HG03520 (cell line): ENCODE data around the gene TM4SF4.
A peak's percentile ranks its signal among the peaks of the same experiment; 100 is the strongest.

Experiments used
- ATAC-seq: cut with Tn5 transposase; IDR thresholded peaks from one replicate; pipeline ENCODE4 v1.9.1; 2021; ENCODE audit warnings: mild to moderate bottlenecking, moderate library complexity; ENCODE audit not compliant: unreplicated experiment

TM4SF4 gene

DNA sequence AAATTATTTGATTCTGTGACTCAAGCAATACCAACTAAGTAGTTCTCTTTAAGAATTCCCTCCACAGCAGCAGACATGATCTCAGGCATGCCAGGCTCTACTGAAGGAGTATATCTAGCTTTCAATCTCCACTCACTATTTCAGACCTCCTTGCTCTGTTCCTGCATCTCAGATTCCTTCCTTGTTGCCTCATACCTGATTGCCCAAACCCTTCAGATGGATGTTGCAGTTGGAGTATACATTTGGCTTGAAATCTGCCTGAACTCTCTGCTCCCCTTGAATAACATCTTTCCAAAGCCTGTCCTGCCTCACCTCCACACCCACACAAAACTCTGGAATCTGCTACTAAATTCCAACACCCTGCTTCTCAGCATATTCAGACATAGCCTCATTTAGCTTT lies 19.8 kb upstream of the TM4SF4 start:
- no peak for ATAC-seq

DNA sequence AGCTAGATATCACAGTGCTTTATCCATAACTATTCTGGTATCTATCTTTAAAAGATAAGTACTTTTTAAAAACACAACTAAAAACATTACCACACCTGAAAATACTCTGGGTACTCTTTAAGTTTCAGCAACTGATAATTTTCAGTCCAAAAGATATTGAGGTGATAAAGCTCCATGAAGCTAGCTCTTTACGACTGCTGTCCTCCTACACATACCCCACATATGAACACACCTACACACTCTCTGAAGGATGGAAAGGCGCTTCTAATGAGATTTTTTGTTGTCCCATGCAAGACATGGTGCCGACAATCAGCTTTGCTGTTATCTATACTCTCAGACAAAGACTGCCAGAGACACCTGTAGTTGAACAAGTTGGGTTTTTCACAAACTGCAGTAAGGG lies 19.1 kb upstream of the TM4SF4 start:
- ATAC-seq: no peak

DNA sequence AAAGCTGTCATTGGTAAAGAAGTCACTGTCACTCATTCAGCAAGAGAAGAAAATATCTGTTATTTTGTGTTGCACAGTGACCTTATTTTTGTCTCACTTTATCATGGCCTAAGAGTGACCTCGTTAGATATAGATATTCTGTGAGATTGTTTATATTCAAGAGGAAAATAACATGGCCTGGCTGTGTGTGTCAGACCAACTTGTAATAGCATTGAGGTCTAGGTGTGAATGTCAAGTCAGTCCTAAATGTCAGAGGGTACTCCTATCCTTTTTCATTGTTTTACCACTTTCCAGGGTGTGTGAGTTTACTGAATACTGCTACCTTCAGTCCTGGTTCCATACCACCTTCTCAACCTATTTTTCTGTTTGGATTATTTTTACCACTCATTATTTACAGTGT lies 18.5 kb upstream of the TM4SF4 start:
- ATAC-seq: no peak

DNA sequence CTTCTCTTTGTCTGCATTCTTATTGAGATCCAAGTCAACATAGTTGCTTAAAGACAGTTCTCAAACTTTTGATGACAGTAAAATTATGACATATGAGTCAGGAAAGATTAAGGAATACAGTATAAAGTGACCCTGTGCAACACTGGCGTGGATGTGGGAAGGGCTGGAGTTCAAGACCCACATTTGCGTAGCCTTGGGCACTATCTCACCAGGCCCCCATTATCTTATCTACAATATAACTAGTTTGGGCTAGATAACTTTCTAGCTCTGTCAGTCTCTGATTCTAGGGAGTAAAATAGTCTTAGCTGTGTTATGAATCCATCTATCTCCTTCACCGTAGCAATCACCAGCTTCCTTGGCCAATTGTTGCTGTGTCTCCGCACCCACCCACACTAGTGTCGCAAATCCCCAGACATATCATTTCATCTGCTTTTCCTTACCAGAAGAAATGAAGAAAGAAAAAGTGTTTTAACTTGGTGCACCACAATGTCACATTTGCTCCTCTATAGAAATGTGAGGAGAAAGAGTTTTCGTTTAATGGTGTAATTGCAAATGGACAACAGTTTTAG lies 14.9 kb upstream of the TM4SF4 start:
- ATAC-seq: no peak

DNA sequence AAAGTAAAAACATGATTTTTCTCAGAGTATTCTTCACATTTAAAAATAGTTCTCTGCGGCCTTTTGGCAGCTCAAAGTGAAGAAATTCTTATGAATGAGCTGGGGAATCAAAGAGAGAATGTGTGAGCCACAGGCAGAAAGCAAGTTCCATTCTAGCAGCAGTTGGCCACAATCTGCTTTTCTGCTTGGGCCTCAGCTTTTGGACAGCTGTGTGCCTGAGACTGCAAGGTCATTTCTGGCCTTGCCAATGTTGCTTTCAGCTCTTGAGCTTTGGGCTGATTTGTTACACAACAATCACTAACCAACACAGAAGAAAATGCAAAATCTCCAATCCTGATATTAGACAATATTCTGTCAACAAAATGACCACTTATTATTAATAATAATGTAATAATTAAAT lies 14.4 kb upstream of the TM4SF4 start:
- ATAC-seq: no peak

DNA sequence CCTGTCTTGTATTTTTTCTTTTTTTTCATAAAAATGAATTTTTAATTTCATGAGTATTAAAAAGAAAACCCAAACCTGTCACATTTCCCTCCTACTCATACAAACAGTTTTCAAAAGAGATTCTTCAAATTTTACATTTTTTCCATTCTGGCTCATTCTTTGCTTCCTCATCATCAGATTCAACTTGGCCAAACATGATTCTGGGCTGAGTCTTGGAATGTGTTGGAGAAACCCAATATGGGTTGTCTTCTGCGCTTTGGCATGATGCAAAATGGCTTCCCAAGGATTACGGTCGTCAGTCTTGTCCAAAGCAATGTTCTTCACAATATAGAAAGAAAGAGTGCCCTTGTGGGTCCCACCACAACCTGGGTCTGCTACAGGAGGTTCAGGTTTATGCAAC lies 12.4 kb upstream of the TM4SF4 start:
- no peak for ATAC-seq

DNA sequence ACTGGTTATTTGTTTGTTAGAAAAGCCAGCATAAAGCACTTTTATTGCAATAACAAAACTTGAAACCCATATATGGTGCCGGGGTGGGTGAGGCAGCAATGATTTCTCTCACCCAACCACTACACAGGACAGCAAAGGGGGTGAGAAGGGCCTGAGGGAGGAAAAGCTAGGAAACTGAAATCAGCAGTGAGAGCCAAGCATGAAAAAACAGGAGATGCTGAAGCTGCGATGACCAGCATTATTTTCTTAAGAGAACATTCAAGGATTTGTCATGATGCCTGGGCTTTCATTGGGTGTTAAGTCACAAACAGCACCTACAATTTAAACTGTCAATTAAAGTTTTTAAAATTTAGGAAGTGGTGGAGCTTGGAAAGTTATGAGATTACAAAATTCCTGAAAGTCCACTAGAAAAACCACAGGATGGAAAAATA lies 11.9 kb upstream of the TM4SF4 start:
- ATAC-seq: no peak

DNA sequence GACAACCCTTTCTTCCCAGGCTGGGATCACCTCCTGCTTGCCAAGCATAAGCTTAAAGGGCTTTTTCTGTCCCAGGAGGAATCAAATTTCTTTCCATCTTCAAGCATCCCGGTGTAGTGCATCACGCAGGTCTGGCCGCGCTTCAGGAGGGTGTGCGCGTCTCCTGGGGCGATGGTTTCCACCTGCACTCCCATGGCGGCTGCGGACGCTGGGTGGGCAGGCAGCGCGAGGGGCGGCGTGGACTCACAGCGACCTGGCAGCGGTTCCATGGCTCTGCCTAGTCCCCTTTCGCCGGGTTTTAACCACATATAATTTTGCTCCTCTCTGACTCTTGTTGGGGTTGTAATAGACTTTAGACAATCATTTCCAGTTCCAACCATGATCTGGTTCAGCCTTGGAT lies 10.6 kb upstream of the TM4SF4 start:
- ATAC-seq: no peak

DNA sequence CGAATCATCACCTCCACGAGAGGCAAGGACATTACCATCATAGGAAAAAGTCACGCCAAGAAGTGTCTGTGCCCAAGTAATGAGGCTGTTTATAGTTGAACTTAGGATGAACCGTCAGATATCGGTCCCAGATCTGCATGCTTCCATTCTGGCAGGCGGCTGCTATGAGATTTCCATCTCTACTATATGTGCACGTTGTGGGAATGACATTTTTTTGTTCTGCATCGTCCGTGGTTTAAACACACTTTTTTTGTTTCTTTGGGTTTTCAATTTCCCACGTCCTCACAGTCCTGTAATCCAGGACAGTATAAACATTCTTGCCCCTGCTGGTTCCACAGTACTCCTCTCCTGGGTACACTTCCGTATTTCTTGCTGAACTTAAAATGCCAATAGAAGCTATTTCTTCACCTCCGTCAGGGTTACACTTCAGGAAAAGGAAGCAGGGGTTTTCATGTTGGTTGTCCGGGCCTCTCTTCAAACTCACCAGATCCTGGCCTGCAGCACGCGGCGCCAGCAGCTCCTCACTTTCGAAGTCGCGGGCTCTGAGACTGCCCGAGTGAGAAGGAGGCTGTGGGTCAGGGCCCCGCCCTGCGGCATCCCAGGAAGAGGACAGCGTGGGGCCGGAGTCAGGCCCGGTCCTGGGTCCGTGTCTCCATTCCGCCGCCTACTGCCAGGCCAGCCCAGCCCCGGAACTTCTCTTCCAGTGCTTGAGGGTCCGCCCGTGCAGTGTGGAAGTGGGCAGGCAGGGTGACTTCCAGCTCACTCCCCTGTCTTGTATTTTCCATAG lies 9.8 kb upstream of the TM4SF4 start:
- ATAC-seq: no peak

DNA sequence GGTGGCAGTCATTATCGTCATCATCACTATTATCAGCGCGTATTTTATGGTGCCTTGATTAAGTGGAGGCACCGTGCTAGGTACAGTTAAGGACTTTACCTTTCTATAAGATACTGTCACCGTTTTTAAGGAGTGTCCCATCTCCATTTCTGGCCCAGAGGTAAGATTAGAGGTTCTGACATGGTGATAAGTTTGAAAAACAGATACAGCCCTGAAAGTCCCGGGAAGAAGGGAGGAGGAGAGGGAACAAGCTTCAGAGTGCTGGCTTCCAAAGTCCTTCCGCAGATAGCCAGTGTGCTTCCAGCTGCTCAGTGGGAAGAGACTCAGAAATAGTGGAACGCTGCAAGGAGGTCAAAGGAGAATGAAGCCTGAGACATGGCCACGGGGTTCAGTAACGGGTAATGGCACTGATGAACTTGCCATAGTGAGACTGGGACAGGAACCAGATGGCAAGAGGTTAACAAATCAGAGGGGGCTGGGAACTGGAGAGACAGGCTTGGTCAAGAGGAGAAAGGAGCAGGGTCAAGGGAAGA lies 9.1 kb upstream of the TM4SF4 start:
- ATAC-seq: no peak

DNA sequence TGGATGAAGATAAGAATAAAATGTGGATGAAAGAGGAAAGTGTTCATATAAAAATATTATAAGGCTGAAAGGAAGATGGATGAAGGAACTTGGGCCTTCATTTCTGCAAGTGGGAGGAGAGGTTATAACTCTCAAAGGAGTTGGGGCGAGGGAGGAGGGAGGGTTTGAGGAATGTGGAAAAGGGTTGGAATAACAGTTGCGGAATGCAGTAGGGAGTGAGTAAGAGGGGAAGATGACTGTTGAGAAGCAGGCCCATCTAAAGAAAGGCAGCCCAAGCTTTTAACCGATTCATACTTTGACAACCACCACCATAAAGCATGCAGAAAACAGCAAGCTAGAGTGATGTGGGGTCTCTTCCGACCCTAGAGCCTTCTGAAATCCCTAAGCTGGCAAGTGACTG lies 8.3 kb upstream of the TM4SF4 start:
- ATAC-seq: no peak

DNA sequence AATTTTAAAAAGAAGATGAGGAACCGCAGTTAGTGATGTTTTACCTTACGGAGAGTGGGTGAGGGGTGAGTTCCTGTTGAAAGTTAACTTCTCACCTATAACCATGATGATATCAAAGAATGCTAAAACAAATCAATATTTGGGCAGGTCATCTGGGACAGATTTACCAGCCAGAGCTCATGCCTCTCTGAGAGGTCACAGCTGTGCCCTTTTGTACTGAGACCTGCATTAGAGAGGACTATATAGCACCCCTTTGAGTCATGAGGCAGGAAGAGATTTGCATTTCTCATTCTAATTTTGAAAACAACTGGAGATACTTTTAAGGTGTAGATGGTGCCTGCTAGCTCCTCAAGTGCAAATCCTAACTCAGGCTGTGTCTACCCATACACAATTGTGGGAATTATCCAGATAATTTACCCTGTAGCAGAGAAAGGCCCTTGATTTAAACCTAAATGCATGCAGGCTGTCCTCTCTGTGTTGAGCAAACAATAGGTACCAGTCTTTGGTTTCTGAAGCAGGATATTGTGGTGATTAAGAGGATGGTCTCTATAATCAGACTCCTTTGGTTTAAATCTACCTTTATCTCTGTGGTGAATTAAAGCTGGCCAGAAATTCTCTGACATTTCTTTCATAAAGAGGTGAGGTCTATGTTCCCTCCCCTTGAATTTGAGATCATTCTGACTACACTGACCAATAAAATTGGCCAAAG lies 5.8 kb upstream of the TM4SF4 start:
- ATAC-seq: peak; percentile 84

DNA sequence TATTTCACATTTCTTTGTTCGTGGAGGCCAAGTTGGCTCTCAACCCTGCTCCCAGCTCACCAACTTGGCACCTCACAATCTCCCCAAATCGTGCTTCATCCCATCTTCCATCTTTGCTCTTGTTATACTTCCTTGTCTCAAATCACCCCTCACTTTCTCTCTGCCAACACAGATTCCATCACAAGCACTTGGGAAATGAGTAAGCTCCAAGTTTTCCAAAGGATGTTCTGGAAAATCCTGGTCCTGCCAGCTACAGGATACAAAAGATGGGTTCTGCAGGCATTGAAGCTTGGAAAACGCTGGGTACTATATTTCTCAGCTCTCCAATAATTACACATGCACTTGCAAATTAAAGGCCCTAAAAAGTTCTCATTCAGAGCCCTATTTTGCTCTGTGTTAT lies 4.1 kb upstream of the TM4SF4 start:
- no peak for ATAC-seq

DNA sequence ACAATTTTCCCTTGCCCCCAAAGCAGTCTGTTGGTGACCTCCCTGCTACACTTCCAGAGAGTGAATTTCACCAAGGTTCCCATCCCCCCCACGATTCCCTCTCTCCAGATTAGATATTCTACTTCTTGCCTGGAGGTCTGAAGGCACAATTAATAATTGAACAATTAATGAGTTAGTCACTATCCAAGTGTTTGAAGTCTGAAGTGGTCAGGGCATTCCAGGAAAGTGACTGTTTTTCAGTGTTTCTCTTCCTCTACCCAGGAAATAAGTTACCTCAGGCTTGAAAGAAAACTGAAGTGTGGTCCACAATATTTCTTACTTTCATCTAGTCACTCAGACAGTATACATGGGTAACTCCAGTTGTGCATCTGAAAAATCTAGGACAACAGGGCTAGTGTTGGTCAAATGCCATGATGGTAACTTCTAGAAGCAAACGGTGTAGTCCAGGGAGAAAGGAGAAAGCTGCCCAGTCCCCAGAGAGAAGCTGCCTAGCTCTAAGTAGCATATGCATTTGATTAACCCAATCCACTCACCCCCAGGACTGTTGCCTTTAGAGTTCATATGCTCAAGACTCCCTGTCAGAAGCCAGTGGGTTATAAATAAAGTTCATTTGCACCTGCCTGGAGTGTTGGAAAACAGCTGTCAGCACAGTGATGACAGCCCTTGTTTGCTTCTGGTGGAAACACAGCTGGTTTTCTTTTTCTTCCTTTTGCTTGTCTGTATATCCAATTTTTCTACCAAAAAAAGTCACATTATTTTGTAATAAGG lies 2.3 kb upstream of the TM4SF4 start:
- ATAC-seq: no peak

DNA sequence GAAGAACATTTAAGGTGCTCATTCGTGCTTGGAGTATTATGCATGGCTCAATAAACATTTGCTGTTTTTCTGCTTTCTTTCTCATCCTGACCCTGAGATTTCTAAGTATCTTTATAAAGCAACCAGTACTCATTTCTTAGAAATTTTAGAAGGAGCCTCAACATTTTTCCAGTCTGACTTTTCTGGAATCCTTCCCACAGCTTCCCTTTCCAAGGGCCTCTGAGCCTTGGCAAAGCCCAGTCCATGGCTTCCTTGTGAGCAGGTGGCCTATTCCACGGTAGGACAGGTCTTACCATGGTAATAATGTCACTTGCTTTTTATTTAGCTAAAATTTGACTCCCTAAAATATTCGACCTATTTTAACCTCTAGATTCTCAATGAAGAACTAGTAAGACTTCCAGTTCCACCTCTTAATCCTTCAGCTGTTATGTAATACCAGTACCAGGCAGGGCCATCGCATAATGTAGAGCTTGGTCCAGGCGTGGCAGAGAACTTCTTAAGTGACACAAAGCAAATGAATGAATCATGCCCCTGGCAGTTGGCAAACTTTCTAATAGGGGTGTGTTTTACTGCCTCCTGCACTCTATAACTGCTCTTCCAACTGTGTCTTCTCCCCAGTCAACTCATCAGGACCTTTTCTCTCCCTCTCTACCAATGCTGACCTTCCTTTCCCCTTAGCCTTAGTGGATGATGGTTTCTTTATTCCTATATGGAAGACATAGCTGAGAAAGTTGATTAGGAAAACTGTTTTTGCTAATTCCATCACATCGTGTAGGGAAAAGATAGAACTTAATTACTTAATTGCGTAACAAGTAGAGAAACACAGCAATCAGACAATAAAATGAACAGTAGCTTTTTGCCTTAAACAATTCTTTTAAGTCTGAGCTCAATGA lies 894 bp upstream of the TM4SF4 start:
- no peak for ATAC-seq

DNA sequence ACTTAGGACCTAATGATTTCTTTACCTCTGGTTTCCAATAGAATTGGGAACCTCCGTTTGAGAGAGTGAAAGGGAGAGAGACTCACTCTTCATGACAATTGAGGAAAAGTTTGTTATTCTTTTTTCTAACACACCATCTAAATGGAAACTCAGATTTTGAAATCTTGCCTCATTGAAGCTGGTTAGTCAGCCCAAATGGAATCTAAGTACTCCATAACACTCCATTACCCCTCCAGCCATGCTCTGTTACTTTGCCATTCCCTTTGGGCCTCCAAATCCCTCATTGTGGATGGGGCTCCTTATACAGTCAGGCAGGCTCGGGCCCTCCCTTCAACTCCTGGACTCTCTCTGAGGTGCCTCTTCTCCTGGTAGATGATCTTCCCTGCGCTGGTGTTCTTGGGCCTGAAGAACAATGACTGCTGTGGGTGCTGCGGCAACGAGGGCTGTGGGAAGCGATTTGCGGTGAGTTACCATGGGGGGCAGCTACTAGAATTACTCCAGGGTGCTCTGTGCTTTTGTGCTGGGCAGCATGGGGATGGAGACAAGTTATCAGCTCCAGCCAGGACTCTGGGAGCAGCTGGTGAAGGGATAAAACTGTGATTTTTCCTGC lies 1.1 kb downstream of the TM4SF4 start:
- ATAC-seq: no peak

DNA sequence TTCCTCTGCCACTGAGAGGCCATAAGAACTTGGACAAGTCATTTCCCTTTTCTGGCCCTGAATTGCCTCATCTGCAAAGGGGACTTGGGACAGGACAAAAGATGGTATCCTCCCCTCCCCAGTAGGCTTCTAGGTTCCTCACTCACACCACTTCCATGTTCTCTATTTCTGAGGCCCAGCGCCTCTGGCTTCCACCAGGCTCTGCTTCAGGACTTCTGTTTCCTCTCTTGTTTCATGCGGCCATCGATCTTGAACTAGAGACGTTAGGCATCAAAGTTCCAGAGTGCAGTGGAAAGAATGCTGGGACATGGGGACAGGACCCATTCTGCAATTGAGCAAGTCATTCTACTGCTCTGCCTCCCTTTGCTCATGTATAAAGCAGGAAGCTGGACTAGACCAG lies 1.7 kb downstream of the TM4SF4 start:
- no peak for ATAC-seq

DNA sequence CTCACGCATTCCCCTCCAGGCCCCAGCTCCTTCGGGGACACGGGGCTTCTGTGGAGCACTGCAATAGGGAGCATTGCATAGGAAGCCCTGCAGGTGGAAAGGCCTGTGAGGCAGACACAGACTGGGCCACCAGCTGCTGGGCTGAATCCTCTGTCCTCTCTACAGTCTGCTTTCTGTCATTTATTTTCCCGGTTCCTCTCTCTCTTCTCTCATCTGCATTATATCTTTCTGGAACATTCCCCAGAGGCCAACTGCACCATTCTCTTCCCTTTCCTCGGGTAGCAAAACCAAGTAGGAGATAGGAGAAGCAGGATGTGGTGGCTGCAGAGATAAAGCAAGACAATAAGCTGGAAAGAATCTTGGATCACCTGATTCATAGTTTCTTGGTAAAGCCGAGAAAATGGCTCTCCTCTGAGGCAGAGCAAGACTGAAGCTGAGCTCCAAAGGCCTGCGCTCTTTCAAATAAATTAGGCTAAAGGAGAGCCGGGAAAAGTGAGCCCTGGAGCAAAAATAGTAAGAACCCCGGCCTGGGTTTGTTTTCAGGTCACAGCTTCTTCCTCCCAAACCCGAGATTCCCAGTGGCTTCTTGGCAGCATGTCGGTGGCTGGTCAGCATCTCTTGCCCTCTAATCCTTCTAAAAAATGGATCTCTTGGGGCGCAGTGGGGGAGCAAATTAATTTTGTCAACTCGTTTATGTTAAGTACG lies 5.3 kb downstream of the TM4SF4 start:
- no peak for ATAC-seq

DNA sequence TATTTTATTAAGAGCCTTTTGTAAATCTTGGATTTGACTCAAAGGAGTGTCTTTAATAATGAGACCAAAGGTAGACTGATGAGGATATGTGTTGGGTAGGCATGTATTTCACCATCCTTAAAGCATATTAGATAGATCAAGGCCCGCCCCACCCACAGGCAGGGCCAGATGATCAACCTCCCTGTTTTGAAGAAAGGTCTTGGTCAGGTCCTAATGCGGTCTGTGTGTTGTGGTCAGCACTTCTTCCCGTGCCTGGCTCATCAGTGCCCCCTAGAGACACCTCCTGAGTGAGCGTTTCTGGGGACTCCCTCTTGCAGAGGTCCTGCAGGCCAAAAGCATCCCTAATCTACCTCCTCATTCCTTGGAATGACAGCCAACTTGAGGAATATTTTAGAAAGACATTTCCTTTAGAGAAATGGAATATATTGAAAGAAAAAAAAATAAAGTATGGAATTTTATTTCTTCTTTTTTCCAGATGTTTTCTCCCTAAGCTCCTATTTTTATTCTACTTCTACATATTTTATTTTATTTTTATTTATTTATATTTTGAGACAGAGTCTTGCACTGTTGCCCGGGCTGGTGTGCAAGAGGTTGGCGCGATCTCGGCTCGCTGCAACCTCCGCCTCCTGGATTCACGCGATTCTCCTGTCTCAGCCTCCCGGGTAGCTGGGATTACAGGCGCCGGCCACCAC lies 6.0 kb downstream of the TM4SF4 start:
- peak; percentile 98 for ATAC-seq
